ENCODE measurements around the gene MAML2. TPM values are rescaled to one million over a fixed set of nuclear protein-coding genes. Genes with fewer than 3 reads are reported as not detected.

The MAML2 gene
- total RNA-seq, 1 donor from 2014 or later, result 3.8 TPM

DNA sequence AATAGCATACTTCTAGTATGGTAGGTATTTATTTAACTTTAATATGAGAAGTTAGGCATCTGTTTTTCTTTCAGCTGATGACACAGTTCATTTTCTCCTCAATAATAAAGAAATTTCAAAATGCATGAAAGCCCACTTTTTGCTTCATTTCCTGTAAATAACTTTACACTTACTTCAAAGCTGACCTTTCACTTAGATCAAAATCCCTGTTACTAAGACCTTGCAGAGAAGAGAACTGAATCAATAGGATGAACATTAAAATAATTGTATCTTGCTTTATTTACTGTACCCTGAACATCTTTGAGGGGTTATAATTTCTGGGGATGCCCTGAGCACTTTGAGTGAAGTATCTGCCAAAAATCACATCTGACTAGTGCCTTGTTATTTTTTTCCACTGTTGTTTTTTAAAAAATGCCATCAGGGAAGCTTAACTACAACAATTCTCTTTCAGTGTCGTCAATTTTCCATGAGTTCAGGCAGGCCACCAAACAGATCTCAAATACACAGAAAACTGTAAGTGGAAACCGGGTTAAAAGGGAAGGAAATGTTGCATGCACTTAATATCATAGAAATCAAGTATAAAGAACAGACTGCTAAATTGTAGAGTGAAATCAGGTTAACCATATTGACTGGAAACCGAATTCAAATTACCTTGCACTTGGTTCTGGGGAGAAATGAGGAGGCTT lies 206.2 kb downstream of the MAML2 start:
- no peaks in the 10 kb centered on the region for H3K27me3 ChIP-seq
- Mint-ChIP-seq H3K9me3 (peaks cover 2% of the 10 kb centered on the region), H3K27ac (peak overlapping the region; percentile 95), H3K4me1 (peaks cover 34% of the 10 kb centered on the region), H3K36me3 (peaks cover 8% of the 10 kb centered on the region), H3K4me3 (no peak overlapping the region), H3K27me3 (ENCODE audit: insufficient read depth, low read depth) (no peaks in the 10 kb centered on the region)
- H3K4me3 ChIP-seq, result no peak overlapping the region
- H3K9ac ChIP-seq, result no peak overlapping the region
- no peaks in the 10 kb centered on the region for H3K36me3 ChIP-seq
- H3K27ac ChIP-seq, result no peak overlapping the region
- no peak overlapping the region for H3K4me2 ChIP-seq
- peaks cover 18% of the 10 kb centered on the region for H3K4me1 ChIP-seq
- no peaks in the 10 kb centered on the region for H3F3A ChIP-seq (ENCODE audit: low read depth)
- no peaks in the 10 kb centered on the region for H4K20me1 ChIP-seq (ENCODE audit: low read depth)
- H3K79me2 ChIP-seq (ENCODE audit: low read depth), result no peaks in the 10 kb centered on the region
- TF ChIP-seq EZH2phosphoT487 (IDR thresholded peaks at IDR 0.05) (no peak), EZH2 (IDR thresholded peaks at IDR 0.05) (no peak)
- TF ChIP-seq, protein P1, sequence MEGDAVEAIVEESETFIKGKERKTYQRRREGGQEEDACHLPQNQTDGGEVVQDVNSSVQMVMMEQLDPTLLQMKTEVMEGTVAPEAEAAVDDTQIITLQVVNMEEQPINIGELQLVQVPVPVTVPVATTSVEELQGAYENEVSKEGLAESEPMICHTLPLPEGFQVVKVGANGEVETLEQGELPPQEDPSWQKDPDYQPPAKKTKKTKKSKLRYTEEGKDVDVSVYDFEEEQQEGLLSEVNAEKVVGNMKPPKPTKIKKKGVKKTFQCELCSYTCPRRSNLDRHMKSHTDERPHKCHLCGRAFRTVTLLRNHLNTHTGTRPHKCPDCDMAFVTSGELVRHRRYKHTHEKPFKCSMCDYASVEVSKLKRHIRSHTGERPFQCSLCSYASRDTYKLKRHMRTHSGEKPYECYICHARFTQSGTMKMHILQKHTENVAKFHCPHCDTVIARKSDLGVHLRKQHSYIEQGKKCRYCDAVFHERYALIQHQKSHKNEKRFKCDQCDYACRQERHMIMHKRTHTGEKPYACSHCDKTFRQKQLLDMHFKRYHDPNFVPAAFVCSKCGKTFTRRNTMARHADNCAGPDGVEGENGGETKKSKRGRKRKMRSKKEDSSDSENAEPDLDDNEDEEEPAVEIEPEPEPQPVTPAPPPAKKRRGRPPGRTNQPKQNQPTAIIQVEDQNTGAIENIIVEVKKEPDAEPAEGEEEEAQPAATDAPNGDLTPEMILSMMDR (IDR thresholded peaks at IDR 0.05), result no peak
- no peaks in the 10 kb centered on the region for H3K9me3 ChIP-seq (ENCODE audit: low read depth)
- H2AFZ ChIP-seq (replicated peaks), result peak overlapping the region; percentile 47
- no peak for DNase-seq (ENCODE audit: low spot score)

DNA sequence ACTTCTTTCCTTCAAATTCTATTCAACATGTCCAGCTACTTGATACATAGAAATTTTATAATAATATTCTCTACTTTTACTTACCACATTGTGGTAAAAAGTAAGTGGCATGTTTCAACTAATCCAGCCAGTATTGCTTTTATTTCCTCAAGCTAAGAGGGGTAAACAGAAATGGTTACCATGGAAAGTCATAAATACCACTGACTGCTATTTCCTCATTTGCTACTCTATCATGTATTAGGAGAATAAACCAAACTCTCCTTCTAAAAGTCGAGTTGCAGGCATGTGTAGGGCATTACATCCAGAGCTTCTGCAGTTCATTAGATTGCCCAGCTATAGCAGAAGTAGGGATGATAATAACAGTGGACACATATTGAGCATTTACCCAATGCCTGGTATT lies 208.4 kb downstream of the MAML2 start:
- TF ChIP-seq, protein P1 (IDR thresholded peaks at IDR 0.05), result no peak
- TF ChIP-seq EZH2 (IDR thresholded peaks at IDR 0.05), result no peak
- TF ChIP-seq EZH2phosphoT487 (IDR thresholded peaks at IDR 0.05), result no peak
- Histone ChIP-seq H3K27ac (no peak overlapping the region), H3K27me3 (no peaks in the 10 kb centered on the region), H3K4me3 (no peak overlapping the region), H2AFZ (replicated peaks) (no peak overlapping the region), H3F3A (ENCODE audit: low read depth) (no peaks in the 10 kb centered on the region), H3K4me1 (peaks cover 12% of the 10 kb centered on the region), H3K9me3 (ENCODE audit: low read depth) (no peaks in the 10 kb centered on the region), H4K20me1 (ENCODE audit: low read depth) (no peaks in the 10 kb centered on the region), H3K36me3 (no peaks in the 10 kb centered on the region), H3K79me2 (ENCODE audit: low read depth) (no peaks in the 10 kb centered on the region), H3K4me2 (no peak overlapping the region), H3K9ac (no peak overlapping the region)
- H3K36me3 Mint-ChIP-seq, result peaks cover 7% of the 10 kb centered on the region
- H3K9me3 Mint-ChIP-seq, result peaks cover 4% of the 10 kb centered on the region
- H3K4me1 Mint-ChIP-seq, result peaks cover 28% of the 10 kb centered on the region
- H3K27me3 Mint-ChIP-seq (ENCODE audit: insufficient read depth, low read depth), result no peaks in the 10 kb centered on the region
- no peak overlapping the region for H3K4me3 Mint-ChIP-seq
- no peak for DNase-seq (ENCODE audit: low spot score)
- H3K27ac Mint-ChIP-seq, result no peak overlapping the region

DNA sequence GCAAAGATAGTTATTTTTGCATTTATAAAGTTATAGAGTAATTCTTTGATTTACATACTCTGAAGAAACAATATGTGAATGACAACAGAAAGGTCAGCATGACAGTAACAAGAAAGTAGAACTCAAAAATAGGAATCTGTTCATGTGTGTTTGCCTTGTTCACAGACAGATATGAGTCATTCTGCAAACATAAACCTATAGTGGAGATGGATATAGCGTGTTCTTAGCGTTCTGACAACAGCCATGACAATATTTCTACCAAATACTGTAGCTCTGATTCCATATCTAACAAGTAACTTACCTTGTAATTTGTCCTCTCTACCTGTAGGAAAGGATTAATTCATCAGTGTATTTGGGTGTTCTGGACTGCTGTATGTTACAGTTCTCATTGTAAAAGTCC lies 210.6 kb downstream of the MAML2 start:
- H3F3A ChIP-seq (ENCODE audit: low read depth), result no peaks in the 10 kb centered on the region

More for the DNA sequence above, 210.6 kb downstream of the MAML2 start:
- Histone ChIP-seq H3K9me3 (ENCODE audit: low read depth) (no peaks in the 10 kb centered on the region), H3K27me3 (no peaks in the 10 kb centered on the region), H4K20me1 (ENCODE audit: low read depth) (no peaks in the 10 kb centered on the region), H3K79me2 (ENCODE audit: low read depth) (no peaks in the 10 kb centered on the region), H3K4me3 (no peak overlapping the region), H3K27ac (no peak overlapping the region), H2AFZ (replicated peaks) (no peak overlapping the region), H3K4me1 (peaks cover 6% of the 10 kb centered on the region), H3K36me3 (no peaks in the 10 kb centered on the region), H3K4me2 (no peak overlapping the region), H3K9ac (no peak overlapping the region)
- H3K4me3 Mint-ChIP-seq, result no peak overlapping the region
- peaks cover 8% of the 10 kb centered on the region for H3K36me3 Mint-ChIP-seq
- peaks cover 22% of the 10 kb centered on the region for H3K4me1 Mint-ChIP-seq
- H3K9me3 Mint-ChIP-seq, result peaks cover 5% of the 10 kb centered on the region
- no peak for TF ChIP-seq EZH2phosphoT487 (IDR thresholded peaks at IDR 0.05)
- TF ChIP-seq, protein P1 (IDR thresholded peaks at IDR 0.05), result no peak
- no peak for TF ChIP-seq EZH2 (IDR thresholded peaks at IDR 0.05)
- H3K27me3 Mint-ChIP-seq (ENCODE audit: insufficient read depth, low read depth), result no peaks in the 10 kb centered on the region
- no peak overlapping the region for H3K27ac Mint-ChIP-seq
- no peak for DNase-seq (ENCODE audit: low spot score)

All from neural progenitor cell (in vitro differentiated cells).